ENCODE measurements around the gene COX7A2.

Gene COX7A2

DNA sequence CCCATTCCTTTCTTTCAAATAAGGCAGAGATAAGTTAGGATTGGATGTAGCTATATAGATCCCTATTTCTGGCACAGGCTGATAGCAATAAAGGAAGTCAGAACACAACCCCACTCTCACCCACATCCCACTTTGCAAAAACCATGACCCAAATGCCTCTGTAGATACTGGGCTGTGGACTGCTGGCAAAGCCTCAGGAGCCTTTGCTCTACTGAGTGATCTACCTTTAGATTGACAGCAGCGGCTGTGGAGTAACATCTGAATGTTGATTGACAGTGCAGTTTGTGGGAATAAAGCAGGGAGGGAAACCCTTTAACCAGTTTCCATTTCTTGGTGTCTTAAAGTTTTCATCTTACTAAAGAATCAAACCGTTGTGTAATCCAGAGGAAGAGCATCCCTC lies 47.7 kb upstream of the COX7A2 start:
- no peak overlapping the region for H3K27ac ChIP-seq (ENCODE audit: low read depth, low read length, poor library complexity, severe bottlenecking)
- H2AFZ ChIP-seq (ENCODE audit: low read length): no peak overlapping the region
- H3K9ac ChIP-seq (ENCODE audit: low read length): no peak overlapping the region
- H3K27me3 ChIP-seq (ENCODE audit: insufficient read depth, low read length): no peaks in the 10 kb centered on the region
- no peak overlapping the region for H3K4me3 ChIP-seq (ENCODE audit: low read depth, low read length, poor library complexity, severe bottlenecking)
- no peaks in the 10 kb centered on the region for H3K9me2 ChIP-seq (ENCODE audit: low read depth, low read length)
- H3K9me3 ChIP-seq (ENCODE audit: low read length): no peaks in the 10 kb centered on the region
- H3K36me3 ChIP-seq (ENCODE audit: insufficient read depth, low read length): no peaks in the 10 kb centered on the region
- H4K20me1 ChIP-seq (ENCODE audit: insufficient read depth, low read length): no peaks in the 10 kb centered on the region
- H3K4me2 ChIP-seq (ENCODE audit: low read length): no peak overlapping the region
- TF ChIP-seq, protein P1, sequence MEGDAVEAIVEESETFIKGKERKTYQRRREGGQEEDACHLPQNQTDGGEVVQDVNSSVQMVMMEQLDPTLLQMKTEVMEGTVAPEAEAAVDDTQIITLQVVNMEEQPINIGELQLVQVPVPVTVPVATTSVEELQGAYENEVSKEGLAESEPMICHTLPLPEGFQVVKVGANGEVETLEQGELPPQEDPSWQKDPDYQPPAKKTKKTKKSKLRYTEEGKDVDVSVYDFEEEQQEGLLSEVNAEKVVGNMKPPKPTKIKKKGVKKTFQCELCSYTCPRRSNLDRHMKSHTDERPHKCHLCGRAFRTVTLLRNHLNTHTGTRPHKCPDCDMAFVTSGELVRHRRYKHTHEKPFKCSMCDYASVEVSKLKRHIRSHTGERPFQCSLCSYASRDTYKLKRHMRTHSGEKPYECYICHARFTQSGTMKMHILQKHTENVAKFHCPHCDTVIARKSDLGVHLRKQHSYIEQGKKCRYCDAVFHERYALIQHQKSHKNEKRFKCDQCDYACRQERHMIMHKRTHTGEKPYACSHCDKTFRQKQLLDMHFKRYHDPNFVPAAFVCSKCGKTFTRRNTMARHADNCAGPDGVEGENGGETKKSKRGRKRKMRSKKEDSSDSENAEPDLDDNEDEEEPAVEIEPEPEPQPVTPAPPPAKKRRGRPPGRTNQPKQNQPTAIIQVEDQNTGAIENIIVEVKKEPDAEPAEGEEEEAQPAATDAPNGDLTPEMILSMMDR (IDR thresholded peaks at IDR 0.05; ENCODE audit: low read length): no peak
- no peak for TF ChIP-seq EZH2 (IDR thresholded peaks at IDR 0.05; ENCODE audit: borderline replicate concordance, low read length)
- H3K79me2 ChIP-seq (ENCODE audit: insufficient read depth, low read length): peaks cover 2% of the 10 kb centered on the region; the same call in 1 of the 2 replicates
- no peaks in the 10 kb centered on the region; the same call in 1 of the 2 replicates for H3F3A ChIP-seq (ENCODE audit: insufficient read depth, low read length)
- H3K4me1 ChIP-seq (ENCODE audit: insufficient read depth, low read length, severe bottlenecking): peaks cover 15% of the 10 kb centered on the region

DNA sequence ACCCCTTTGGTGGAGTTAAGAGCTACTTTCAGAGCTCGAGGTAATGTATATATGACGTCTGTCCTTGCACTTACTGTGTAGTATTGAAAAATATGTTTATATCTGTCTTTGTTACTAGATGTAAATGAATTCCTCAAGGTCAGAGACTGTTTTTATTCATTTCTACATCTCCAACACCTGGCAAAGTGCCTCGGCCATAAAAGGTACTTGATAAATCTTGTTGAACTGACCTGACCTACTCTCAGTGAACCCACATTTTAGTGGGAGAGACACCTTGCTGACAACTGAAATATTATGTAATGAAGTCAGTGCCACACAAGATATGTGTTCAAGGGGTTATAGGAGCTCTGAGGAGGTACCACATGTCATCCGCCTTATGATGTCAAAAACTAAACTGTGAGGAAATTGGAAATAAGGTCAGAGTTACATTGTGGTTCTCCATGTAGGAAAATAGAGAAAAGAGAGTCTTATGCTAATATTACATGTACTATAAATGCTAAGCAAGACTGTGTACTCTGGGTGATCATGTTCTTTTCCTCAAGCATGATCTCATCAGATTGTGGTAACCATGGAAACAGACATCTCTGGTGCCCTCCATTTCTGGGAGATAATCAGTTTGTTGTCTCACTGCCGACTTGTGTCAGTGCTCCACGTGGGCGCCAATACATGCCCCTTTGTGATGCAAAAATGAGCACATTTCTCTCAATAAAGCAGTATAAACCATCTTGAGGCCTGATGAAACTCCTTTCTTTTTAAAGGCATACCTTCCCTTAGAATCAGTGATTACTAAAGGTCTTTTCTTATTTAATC lies 46.7 kb upstream of the COX7A2 start:
- Histone ChIP-seq H3K36me3 (ENCODE audit: insufficient read depth, low read length) (no peaks in the 10 kb centered on the region), H3K9me2 (ENCODE audit: low read depth, low read length) (no peaks in the 10 kb centered on the region), H4K20me1 (ENCODE audit: insufficient read depth, low read length) (no peaks in the 10 kb centered on the region), H3F3A (ENCODE audit: insufficient read depth, low read length) (no peaks in the 10 kb centered on the region; the same call in 1 of the 2 replicates), H3K4me2 (ENCODE audit: low read length) (no peak overlapping the region), H3K9ac (ENCODE audit: low read length) (no peak overlapping the region), H3K9me3 (ENCODE audit: low read length) (no peaks in the 10 kb centered on the region), H2AFZ (ENCODE audit: low read length) (no peak overlapping the region), H3K4me3 (ENCODE audit: low read depth, low read length, poor library complexity, severe bottlenecking) (no peak overlapping the region), H3K79me2 (ENCODE audit: insufficient read depth, low read length) (peaks cover 9% of the 10 kb centered on the region), H3K27ac (ENCODE audit: low read depth, low read length, poor library complexity, severe bottlenecking) (no peak overlapping the region), H3K4me1 (ENCODE audit: insufficient read depth, low read length, severe bottlenecking) (peaks cover 25% of the 10 kb centered on the region), H3K27me3 (ENCODE audit: insufficient read depth, low read length) (no peaks in the 10 kb centered on the region)
- TF ChIP-seq, protein P1 (IDR thresholded peaks at IDR 0.05; ENCODE audit: low read length): no peak

DNA sequence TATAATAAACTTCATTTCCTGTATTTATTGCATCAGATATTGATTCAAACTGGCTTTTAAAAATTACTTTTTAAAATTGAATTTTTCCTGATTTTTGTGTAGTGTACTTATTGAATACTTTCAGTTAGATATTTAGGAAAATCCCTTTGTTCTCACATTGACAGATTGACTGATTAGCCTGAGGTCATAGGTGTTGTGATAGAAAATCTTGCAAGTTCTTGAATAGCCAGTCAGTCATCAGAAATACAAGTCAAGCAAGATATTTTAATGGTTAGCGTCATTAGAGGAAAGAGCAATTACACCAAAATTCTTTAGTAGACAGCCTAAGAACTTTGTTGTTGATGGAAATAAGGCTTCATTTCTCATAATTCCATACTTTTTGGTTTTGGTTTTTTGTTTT lies 44.4 kb upstream of the COX7A2 start:
- H3K27ac ChIP-seq (ENCODE audit: low read depth, low read length, poor library complexity, severe bottlenecking): no peak overlapping the region
- peaks cover 31% of the 10 kb centered on the region for H3K4me1 ChIP-seq (ENCODE audit: insufficient read depth, low read length, severe bottlenecking)
- no peak overlapping the region for H3K9ac ChIP-seq (ENCODE audit: low read length)
- no peaks in the 10 kb centered on the region for H4K20me1 ChIP-seq (ENCODE audit: insufficient read depth, low read length)
- no peak overlapping the region for H2AFZ ChIP-seq (ENCODE audit: low read length)
- no peaks in the 10 kb centered on the region for H3K27me3 ChIP-seq (ENCODE audit: insufficient read depth, low read length)
- H3K4me3 ChIP-seq (ENCODE audit: low read depth, low read length, poor library complexity, severe bottlenecking): no peak overlapping the region
- TF ChIP-seq EZH2 (IDR thresholded peaks at IDR 0.05; ENCODE audit: borderline replicate concordance, low read length): no peak
- TF ChIP-seq, protein P1 (IDR thresholded peaks at IDR 0.05; ENCODE audit: low read length): no peak
- H3K79me2 ChIP-seq (ENCODE audit: insufficient read depth, low read length): peaks cover 22% of the 10 kb centered on the region
- H3K9me3 ChIP-seq (ENCODE audit: low read length): no peaks in the 10 kb centered on the region
- H3F3A ChIP-seq (ENCODE audit: insufficient read depth, low read length): no peaks in the 10 kb centered on the region; the same call in 1 of the 2 replicates
- no peaks in the 10 kb centered on the region for H3K36me3 ChIP-seq (ENCODE audit: insufficient read depth, low read length)
- no peak overlapping the region for H3K4me2 ChIP-seq (ENCODE audit: low read length)
- no peaks in the 10 kb centered on the region for H3K9me2 ChIP-seq (ENCODE audit: low read depth, low read length)
